Small intestine (tissue), 7 donors: ENCODE results near the gene PLA2G6. TPM values are rescaled to one million over a fixed set of nuclear protein-coding genes. Genes with fewer than 3 reads are reported as not detected.
A peak's percentile ranks its signal among the peaks of the same experiment; 100 is the strongest.

ENCODE experiments used
- DNase-seq, 2 donors: peaks; one replicate each; pipeline versions ENCODE4 v3.0.0 to v3.0.0-alpha.2; 2013
- FAIRE-seq: peaks from 2 replicates; lab custom pipeline; 2012; peaks lifted over from hg19 to GRCh38; lab: Jason Lieb, UNC
- H3K27ac ChIP-seq, 3 donors: one replicate each; pipeline ENCODE4 v1.5.1; 2013; ENCODE audit warnings: low read length in 2 of 3, mild to moderate bottlenecking in 2 of 3, control low read depth in 1 of 3, inconsistent platforms in 1 of 3, low read depth in 1 of 3, moderate library complexity in 1 of 3
- H3K27me3 ChIP-seq, 3 donors: one replicate each; pipeline ENCODE4 v1.6.1; 2013; ENCODE audit warnings: low read length in 3 of 3, inconsistent platforms in 1 of 3; ENCODE audit not compliant: control insufficient read depth in 3 of 3, insufficient read depth in 3 of 3
- H3K36me3 ChIP-seq, 3 donors: one replicate each; pipeline ENCODE4 v1.6.1; 2013; ENCODE audit warnings: low read length in 3 of 3, inconsistent platforms in 1 of 3, low read depth in 1 of 3, mild to moderate bottlenecking in 1 of 3, moderate library complexity in 1 of 3; ENCODE audit not compliant: control insufficient read depth in 3 of 3, insufficient read depth in 2 of 3
- H3K4me1 ChIP-seq, 3 donors: one replicate each; pipeline ENCODE4 v1.6.1; 2013; ENCODE audit warnings: low read length in 2 of 3, inconsistent platforms in 1 of 3, low read depth in 1 of 3, mild to moderate bottlenecking in 1 of 3, moderate library complexity in 1 of 3; ENCODE audit not compliant: control insufficient read depth in 3 of 3, insufficient read depth in 2 of 3
- H3K4me3 ChIP-seq, 3 donors: one replicate each; pipeline ENCODE4 v1.5.1; 2013; ENCODE audit warnings: low read length in 3 of 3, control low read depth in 1 of 3, inconsistent platforms in 1 of 3, low read depth in 1 of 3, mild to moderate bottlenecking in 1 of 3, moderate library complexity in 1 of 3
- H3K9me3 ChIP-seq, 2 donors: one replicate each; pipeline ENCODE4 v1.6.1; 2013; ENCODE audit warnings: low read depth in 1 of 2, low read length in 1 of 2; ENCODE audit not compliant: control insufficient read depth in 2 of 2, insufficient read depth in 1 of 2
- WGBS, 3 donors: extraction: QIAGEN DNeasy Blood & Tissue Kit; methylation state at CpG; one replicate each; pipeline ENCODE4 v1.1.7; 2013; 5-methylcytosine and 5-hydroxymethylcytosine counted together
- polyA plus RNA-seq, 4 donors: library from polyadenylated mRNA; stranded (reverse) in 3 of 4; unstranded in 1 of 4; fragments of 200-250 nt in 3 of 4; fragments of 120-200 nt in 1 of 4; gene quantifications; one replicate each; pipeline versions ENCODE4 v1.2.1 to v1.2.3, GENCODE V29; 2013
- donor health status: healthy with polysubstance abuse.
- donor health status: control.
- donor health status: control.
- donor health status: Bipolar disorder and iron deficiency.
- donor health status: healthy.

PLA2G6 gene
- polyA plus RNA-seq, 4 donors = 13.8 to 55.0 (median 24.3) TPM

- H3K36me3 ChIP-seq = peaks cover 0 to 58% (median 0%) of the 10 kb centered on the region in 3 donors
- no peaks in the 10 kb centered on the region for H3K27me3 ChIP-seq
- H3K4me1 ChIP-seq = peaks cover 0 to 12% (median 5%) of the 10 kb centered on the region in 3 donors
- H3K4me3 ChIP-seq = no peak overlapping the region
- no peak overlapping the region for H3K27ac ChIP-seq
- FAIRE-seq (no peak), DNase-seq (no peak)
- 64 to 77% (median 71%) methylated on average over 6 of the region's 6 CpGs for WGBS, 3 donors
- no peaks in the 10 kb centered on the region for H3K9me3 ChIP-seq
Measured at GRCh38 chr22:38208551-38208968, 26.9 kb upstream of the PLA2G6 start.

DNA sequence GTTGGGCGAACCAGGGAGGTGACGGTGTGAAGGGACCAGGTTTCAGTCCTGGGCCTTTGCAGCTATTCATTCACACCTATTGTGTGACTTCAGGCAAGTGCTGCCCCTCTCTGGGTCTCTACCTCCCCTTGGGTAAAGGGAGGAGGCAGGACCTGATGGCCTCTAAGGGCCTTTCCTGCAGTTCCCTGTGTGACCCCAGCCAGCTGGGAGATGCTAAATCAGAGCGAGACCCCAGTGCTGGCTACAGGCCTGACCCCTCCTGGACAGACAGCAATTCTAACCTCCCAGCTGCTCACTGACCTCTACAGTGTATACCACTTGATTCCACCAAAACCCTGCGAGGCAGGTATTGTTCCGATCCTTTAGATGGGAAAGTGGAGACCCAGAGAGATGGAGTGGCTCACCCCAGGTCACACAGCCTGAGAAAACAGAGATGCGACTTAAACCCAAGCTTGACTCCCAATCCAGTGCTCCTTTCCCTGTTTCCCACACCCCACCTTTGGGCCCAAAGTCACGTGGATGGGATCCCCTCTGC lies 26.3 kb upstream of the PLA2G6 start:
- WGBS, 3 donors = 91 to 95% (median 92%) methylated on average over 7 of the region's 7 CpGs
- FAIRE-seq = no peak
- no peak overlapping the region for H3K27ac ChIP-seq
- no peaks in the 10 kb centered on the region for H3K27me3 ChIP-seq
- no peak overlapping the region for H3K4me3 ChIP-seq
- no peaks in the 10 kb centered on the region for H3K9me3 ChIP-seq
- H3K4me1 ChIP-seq = peaks cover 0 to 15% (median 5%) of the 10 kb centered on the region in 3 donors
- H3K36me3 ChIP-seq = peaks cover 0 to 58% (median 0%) of the 10 kb centered on the region in 3 donors
- no peak for DNase-seq

GRCh38 chr22:38205261-38206128 lies 23.9 kb upstream of the PLA2G6 start:
- 74 to 87% (median 84%) methylated on average over 14 to 15 of the region's 15 CpGs for WGBS, 3 donors
- H3K27ac ChIP-seq = peak overlapping the region in 1 of 3 donors; percentile 41
- FAIRE-seq = no peak

GRCh38 chr22:38204784-38205183 lies 23.2 kb upstream of the PLA2G6 start:
- 62 to 80% (median 72%) methylated on average over 7 of the region's 7 CpGs for WGBS, 3 donors
- H3K4me3 ChIP-seq = no peak overlapping the region
- H3K27ac ChIP-seq = peak overlapping the region in 1 of 3 donors; percentile 41
- no peaks in the 10 kb centered on the region for H3K9me3 ChIP-seq
- FAIRE-seq (no peak), DNase-seq (no peak)
- H3K27me3 ChIP-seq = no peaks in the 10 kb centered on the region
- peaks cover 0 to 40% (median 0%) of the 10 kb centered on the region in 3 donors for H3K36me3 ChIP-seq
- H3K4me1 ChIP-seq = peaks cover 0 to 26% (median 5%) of the 10 kb centered on the region in 3 donors

More at GRCh38 chr22:38205261-38206128, 23.9 kb upstream of the PLA2G6 start:
- Histone ChIP-seq H3K4me1 (peaks cover 0 to 26% (median 5%) of the 10 kb centered on the region in 3 donors), H3K36me3 (peaks cover 0 to 47% (median 0%) of the 10 kb centered on the region in 3 donors), H3K4me3 (no peak overlapping the region), H3K9me3 (no peaks in the 10 kb centered on the region), H3K27me3 (no peaks in the 10 kb centered on the region)
- DNase-seq = no peak

DNA sequence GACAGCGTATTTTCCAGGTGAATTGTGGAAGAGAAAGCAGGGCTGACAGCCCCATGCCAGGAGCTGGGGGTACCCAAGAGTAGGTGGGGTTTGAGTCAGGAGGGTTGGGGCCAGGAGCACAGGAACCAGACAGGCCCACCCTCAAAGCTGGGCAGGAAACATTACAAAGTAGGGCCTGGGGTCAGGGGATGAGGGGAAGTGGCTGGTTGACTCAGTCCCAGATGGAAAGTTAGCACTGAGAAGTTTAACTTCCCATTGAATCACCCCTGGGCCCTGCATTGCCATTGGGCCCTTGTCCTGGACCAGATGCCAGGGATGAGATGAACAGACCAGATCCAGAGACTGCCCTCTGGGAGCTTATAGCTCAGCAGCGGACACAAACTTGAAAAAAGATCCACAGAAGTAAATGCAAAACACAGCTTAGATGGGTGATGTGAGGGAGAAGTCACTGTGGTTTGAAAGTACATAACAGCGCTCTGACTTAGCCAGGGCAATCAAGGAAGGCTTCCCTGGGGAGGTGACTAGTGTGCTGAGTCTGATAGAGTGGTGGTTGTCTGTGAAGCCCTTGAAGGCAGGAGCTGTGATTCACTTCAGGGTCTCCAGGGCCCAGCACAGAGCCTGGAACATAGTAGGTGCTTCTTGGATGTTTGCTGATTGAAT lies 22.4 kb upstream of the PLA2G6 start:
- peak overlapping the region in 1 of 3 donors; percentile 78 for H3K4me3 ChIP-seq
- peaks cover 0 to 37% (median 0%) of the 10 kb centered on the region in 3 donors for H3K36me3 ChIP-seq
- H3K9me3 ChIP-seq = no peaks in the 10 kb centered on the region
- FAIRE-seq (no peak), DNase-seq (no peak)
- H3K27ac ChIP-seq = peak overlapping the region in 1 of 3 donors; percentile 99
- 92 to 95% (median 93%) methylated on average over 3 of the region's 3 CpGs for WGBS, 3 donors
- H3K27me3 ChIP-seq = no peaks in the 10 kb centered on the region
- H3K4me1 ChIP-seq = peaks cover 0 to 26% (median 5%) of the 10 kb centered on the region in 3 donors

GRCh38 chr22:38203090-38203810 lies 21.6 kb upstream of the PLA2G6 start:
- peaks cover 0 to 31% (median 0%) of the 10 kb centered on the region in 3 donors for H3K36me3 ChIP-seq
- 0 to 7% (median 4%) methylated on average over 19 of the region's 19 CpGs for WGBS, 3 donors
- peak overlapping the region; percentile 96 to 99 (median 98) for H3K27ac ChIP-seq
- peaks cover 0 to 26% (median 5%) of the 10 kb centered on the region in 3 donors for H3K4me1 ChIP-seq
- peak overlapping the region; percentile 68 to 84 (median 78) for H3K4me3 ChIP-seq
- no peaks in the 10 kb centered on the region for H3K27me3 ChIP-seq
- no peaks in the 10 kb centered on the region for H3K9me3 ChIP-seq
- FAIRE-seq (no peak), DNase-seq (peak; percentile 78 to 86)

DNA sequence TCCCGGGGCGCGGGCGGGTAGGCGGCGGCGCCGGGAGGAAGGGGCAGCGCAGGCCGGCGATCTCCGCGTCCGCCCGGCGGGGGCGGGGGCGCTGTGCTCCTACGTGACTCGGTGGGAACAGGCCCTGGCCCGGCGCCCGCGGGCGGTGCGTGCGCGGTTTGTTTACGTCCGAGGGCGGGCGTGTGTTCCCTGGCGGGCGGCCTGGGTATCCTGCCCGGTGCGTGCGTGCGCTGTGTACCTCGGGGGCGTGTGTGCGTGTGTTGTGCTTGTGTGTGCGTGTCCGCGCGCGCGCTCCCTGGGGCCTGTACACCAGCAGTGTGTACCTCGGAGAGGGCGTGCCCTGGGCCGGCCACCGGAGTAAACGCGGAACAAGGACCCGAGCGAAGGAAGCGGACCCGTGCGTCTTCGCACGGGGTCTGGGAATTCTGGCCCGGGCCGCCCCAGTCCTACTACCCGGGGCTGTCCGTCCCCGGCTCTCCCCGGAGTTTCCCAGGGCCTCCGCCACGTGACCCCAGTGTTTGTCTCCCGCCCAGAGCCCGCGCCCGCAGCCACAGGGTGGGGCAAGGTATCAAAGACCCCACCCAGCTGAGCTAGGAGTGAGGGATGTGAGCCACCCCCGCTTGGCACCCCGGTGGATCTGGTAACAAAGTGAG lies 20.9 kb upstream of the PLA2G6 start:
- DNase-seq = peak; percentile 65 to 87
- peaks cover 0 to 26% (median 5%) of the 10 kb centered on the region in 3 donors for H3K4me1 ChIP-seq
- H3K27ac ChIP-seq = peak overlapping the region; percentile 96 to 99 (median 98)
- 0% methylated on average over 36 to 74 of the region's 74 CpGs for WGBS, 3 donors
- no peaks in the 10 kb centered on the region for H3K9me3 ChIP-seq
- no peaks in the 10 kb centered on the region for H3K27me3 ChIP-seq
- FAIRE-seq = no peak
- peak overlapping the region; percentile 68 to 84 (median 78) for H3K4me3 ChIP-seq
- peaks cover 0 to 24% (median 0%) of the 10 kb centered on the region in 3 donors for H3K36me3 ChIP-seq
